ENCODE results near the gene VRK2. TPM values are rescaled to one million over a fixed set of nuclear protein-coding genes. Genes with fewer than 3 reads are reported as not detected.

Gene VRK2
- total RNA-seq, 2 experiments from 2014 or later, result 17.2 to 22.7 TPM

- H3K36me3 ChIP-seq (ENCODE audit: insufficient read depth, low read length), result no peaks in the 10 kb centered on the region
- BruUV-seq (replicated peaks), result no TSS peak
- H4K20me1 ChIP-seq (ENCODE audit: insufficient read depth, low read length), result no peaks in the 10 kb centered on the region
- no peak overlapping the region for H2AFZ ChIP-seq (ENCODE audit: low read length)
- H3K9me2 ChIP-seq (ENCODE audit: insufficient read depth, low read length), result no peaks in the 10 kb centered on the region
- intact Hi-C loops (cut with micrococcal nuclease; ENCODE audit: unreplicated experiment), result no loop called here
- H3K9me3 ChIP-seq (ENCODE audit: low read length), result no peaks in the 10 kb centered on the region
- peaks cover 10% of the 10 kb centered on the region for H3K4me1 ChIP-seq (ENCODE audit: insufficient read depth, low read length, poor library complexity, severe bottlenecking)
- ChIA-PET CTCF (ENCODE audit: unreplicated experiment) (no interaction called here), POLR2A (interaction anchor here (0.6 kb wide), 1 partner anchor 244 kb away, joined by 3 read pairs; no protein-coding TSS in a partner anchor)
- no peak overlapping the region for H3K4me2 ChIP-seq (ENCODE audit: low read length)
- no peak overlapping the region for H3K27ac ChIP-seq (ENCODE audit: low read depth, low read length, poor library complexity, severe bottlenecking)
- no peak overlapping the region for H3K4me3 ChIP-seq (ENCODE audit: low read depth, low read length, poor library complexity, severe bottlenecking)
- no peak for TF ChIP-seq EZH2phosphoT487 (IDR thresholded peaks at IDR 0.05; ENCODE audit: borderline replicate concordance, low read depth, low read length)
- TF ChIP-seq CTCF (conservative IDR thresholded peaks at IDR 0.05; ENCODE audit: low read length), result no peak
- no peaks in the 10 kb centered on the region for H3K79me2 ChIP-seq (ENCODE audit: insufficient read depth, low read depth, low read length)
- DNase-seq (ENCODE audit: low spot score), result no peak
These were observed 15.8 kb upstream of the VRK2 start for GRCh38 chr2:58030771-58031170.

GRCh38 chr2:58032016-58032763 is 14.4 kb upstream of the VRK2 start:
- no peak overlapping the region for H3K4me3 ChIP-seq (ENCODE audit: low read depth, low read length, poor library complexity, severe bottlenecking)
- H3K27ac ChIP-seq (ENCODE audit: low read depth, low read length, poor library complexity, severe bottlenecking), result no peak overlapping the region
- DNase-seq (ENCODE audit: low spot score), result peak; percentile 44
- TF ChIP-seq EZH2phosphoT487 (IDR thresholded peaks at IDR 0.05; ENCODE audit: borderline replicate concordance, low read depth, low read length) (no peak), CTCF (conservative IDR thresholded peaks at IDR 0.05; ENCODE audit: low read length) (no peak)
- POLR2A ChIA-PET, result interaction anchor here (0.6 to 1.4 kb wide), 2 partner anchors 11 to 88 kb away, joined by 3 to 4 read pairs; no protein-coding TSS in a partner anchor
- no peak overlapping the region; the same call in 1 of the 2 replicates for H2AFZ ChIP-seq (ENCODE audit: low read length)
- no TSS peak for BruUV-seq (replicated peaks)
- CTCF ChIA-PET (ENCODE audit: unreplicated experiment), result no interaction called here
- H3K79me2 ChIP-seq (ENCODE audit: insufficient read depth, low read depth, low read length), result no peaks in the 10 kb centered on the region
- no peaks in the 10 kb centered on the region for H3K9me3 ChIP-seq (ENCODE audit: low read length)
- intact Hi-C loops (cut with micrococcal nuclease; ENCODE audit: unreplicated experiment), result no loop called here
- H3K9me2 ChIP-seq (ENCODE audit: insufficient read depth, low read length), result no peaks in the 10 kb centered on the region
- H3K4me2 ChIP-seq (ENCODE audit: low read length), result no peak overlapping the region
- peaks cover 10% of the 10 kb centered on the region for H3K4me1 ChIP-seq (ENCODE audit: insufficient read depth, low read length, poor library complexity, severe bottlenecking)
- no peaks in the 10 kb centered on the region for H3K36me3 ChIP-seq (ENCODE audit: insufficient read depth, low read length)
- H4K20me1 ChIP-seq (ENCODE audit: insufficient read depth, low read length), result no peaks in the 10 kb centered on the region

GRCh38 chr2:58032764-58033080 is 13.9 kb upstream of the VRK2 start:
- POLR2A ChIA-PET, result interaction anchor here (0.6 kb wide), 1 partner anchor 87 kb away, joined by 3 read pairs; no protein-coding TSS in a partner anchor
- CTCF ChIA-PET (ENCODE audit: unreplicated experiment), result no interaction called here
- no peak overlapping the region for H3K4me3 ChIP-seq (ENCODE audit: low read depth, low read length, poor library complexity, severe bottlenecking)

More at GRCh38 chr2:58032764-58033080, 13.9 kb upstream of the VRK2 start:
- Histone ChIP-seq H3K27ac (ENCODE audit: low read depth, low read length, poor library complexity, severe bottlenecking) (no peak overlapping the region), H2AFZ (ENCODE audit: low read length) (no peak overlapping the region), H3K36me3 (ENCODE audit: insufficient read depth, low read length) (no peaks in the 10 kb centered on the region), H3K9me2 (ENCODE audit: insufficient read depth, low read length) (no peaks in the 10 kb centered on the region), H4K20me1 (ENCODE audit: insufficient read depth, low read length) (no peaks in the 10 kb centered on the region), H3K79me2 (ENCODE audit: insufficient read depth, low read depth, low read length) (no peaks in the 10 kb centered on the region), H3K4me2 (ENCODE audit: low read length) (no peak overlapping the region), H3K4me1 (ENCODE audit: insufficient read depth, low read length, poor library complexity, severe bottlenecking) (peaks cover 10% of the 10 kb centered on the region), H3K9me3 (ENCODE audit: low read length) (no peaks in the 10 kb centered on the region)
- TF ChIP-seq EZH2phosphoT487 (IDR thresholded peaks at IDR 0.05; ENCODE audit: borderline replicate concordance, low read depth, low read length) (no peak), CTCF (conservative IDR thresholded peaks at IDR 0.05; ENCODE audit: low read length) (no peak)
- DNase-seq (ENCODE audit: low spot score), result no peak
- no TSS peak for BruUV-seq (replicated peaks)
- intact Hi-C loops (cut with micrococcal nuclease; ENCODE audit: unreplicated experiment), result no loop called here

Measured in OCI-LY7 (cell line).